ENCODE results near the gene EGLN1. TPM values are rescaled to one million over a fixed set of nuclear protein-coding genes. Genes with fewer than 3 reads are reported as not detected.
A peak's percentile ranks its signal among the peaks of the same experiment; 100 is the strongest.

Gene EGLN1
- polyA plus RNA-seq, 2 of the 4 experiments (the other 2 are of a cell fraction), result 57.7 to 156 TPM

GRCh38 chr1:231419738-231420298, 2.3 kb downstream of the EGLN1 start:
- FAIRE-seq, result no peak
- POLR2A ChIA-PET, result interaction anchor here (0.5 to 1.5 kb wide), 3 partner anchors 58 to 164 kb away, joined by 3 to 5 read pairs (median 3); no protein-coding TSS in a partner anchor
- peak overlapping the region; percentile 80 for H3K4me3 ChIP-seq
- peaks cover 28% of the 10 kb centered on the region for H3K4me1 ChIP-seq
- TF ChIP-seq MAX (IDR thresholded peaks at IDR 0.05) (peak; percentile 37; the same call in 1 of the 2 replicates), NFE2L2 (conservative IDR thresholded peaks at IDR 0.05; ENCODE audit: low read length) (no peak)
- no peak for DNase-seq (ENCODE audit: low read depth in 1 of 2, low spot score in 1 of 2)
- peak overlapping the region; percentile 87 for H3K4me2 ChIP-seq
- peak overlapping the region; percentile 87 to 99 for H3K27ac ChIP-seq
- no peak for ATAC-seq
- 2% methylated on average over 8 of the region's 8 CpGs for WGBS (ENCODE audit: missing lambda C conversion rate)
- CTCF ChIA-PET, result interaction anchor here (0.8 to 2.3 kb wide), 9 partner anchors 10 to 170 kb away, joined by 3 to 14 read pairs (median 6); no protein-coding TSS in a partner anchor
- H3K9me3 ChIP-seq, result no peaks in the 10 kb centered on the region

GRCh38 chr1:231419147-231419546, 2.9 kb downstream of the EGLN1 start:
- no peak for ATAC-seq
- Histone ChIP-seq H3K9me3 (no peaks in the 10 kb centered on the region), H3K27ac (peak overlapping the region; percentile 87 to 99), H3K4me2 (peak overlapping the region; percentile 87), H3K4me1 (peaks cover 28% of the 10 kb centered on the region), H3K4me3 (peak overlapping the region; percentile 80)
- ChIA-PET POLR2A (interaction anchor here (0.5 to 1.5 kb wide), 4 partner anchors 12 to 165 kb away, joined by 3 to 5 read pairs (median 3); partner anchors contain the start of genes EXOC8 and SPRTN), CTCF (interaction anchor here (0.6 to 2.0 kb wide), 6 partner anchors 9 to 172 kb away, joined by 3 to 7 read pairs (median 4); no protein-coding TSS in a partner anchor)
- TF ChIP-seq FOXS1 (CRISPR knock-in tag; IDR thresholded peaks at IDR 0.05), result no peak
- TF ChIP-seq ZC3H11A (IDR thresholded peaks at IDR 0.05), result no peak
- no peak for TF ChIP-seq EHF (CRISPR knock-in tag; IDR thresholded peaks at IDR 0.05)
- no peak for TF ChIP-seq CHD2 (IDR thresholded peaks at IDR 0.05; ENCODE audit: low read length, partially characterized antibody)
- TF ChIP-seq GATA3 (IDR thresholded peaks at IDR 0.05; ENCODE audit: borderline replicate concordance), result no peak
- no peak for TF ChIP-seq RFX5 (IDR thresholded peaks at IDR 0.05)
- TF ChIP-seq FOSL2 (IDR thresholded peaks at IDR 0.05), result no peak
- no peak for TF ChIP-seq FOSL2 (CRISPR knock-in tag; IDR thresholded peaks at IDR 0.05)
- TF ChIP-seq HOXB5 (CRISPR knock-in tag; IDR thresholded peaks at IDR 0.05), result no peak
- no peak for DNase-seq (ENCODE audit: low read depth in 1 of 2, low spot score in 1 of 2)
- no peak for FAIRE-seq
- WGBS (ENCODE audit: missing lambda C conversion rate), result 7% methylated on average over 1 of the region's 1 CpG

- DNase-seq (ENCODE audit: low read depth in 1 of 2, low spot score in 1 of 2) (no peak), FAIRE-seq (no peak), ATAC-seq (no peak)
- ChIA-PET POLR2A (interaction anchor here (0.6 to 1.5 kb wide), 3 partner anchors 12 to 166 kb away, joined by 3 to 5 read pairs (median 3); partner anchors contain the start of genes EXOC8 and SPRTN), CTCF (interaction anchor here (0.6 to 1.8 kb wide), 6 partner anchors 9 to 172 kb away, joined by 3 to 6 read pairs (median 4); no protein-coding TSS in a partner anchor)
- Histone ChIP-seq H3K4me3 (peak overlapping the region; percentile 80), H3K27ac (peak overlapping the region; percentile 87 to 99), H3K9me3 (no peaks in the 10 kb centered on the region), H3K4me2 (peak overlapping the region; percentile 87), H3K4me1 (peaks cover 28% of the 10 kb centered on the region)
- TF ChIP-seq EP300 (IDR thresholded peaks at IDR 0.05), result no peak
- WGBS (ENCODE audit: missing lambda C conversion rate), result 3% methylated on average over 4 of the region's 4 CpGs
These were observed 3.4 kb downstream of the EGLN1 start for GRCh38 chr1:231418741-231419107.

DNA sequence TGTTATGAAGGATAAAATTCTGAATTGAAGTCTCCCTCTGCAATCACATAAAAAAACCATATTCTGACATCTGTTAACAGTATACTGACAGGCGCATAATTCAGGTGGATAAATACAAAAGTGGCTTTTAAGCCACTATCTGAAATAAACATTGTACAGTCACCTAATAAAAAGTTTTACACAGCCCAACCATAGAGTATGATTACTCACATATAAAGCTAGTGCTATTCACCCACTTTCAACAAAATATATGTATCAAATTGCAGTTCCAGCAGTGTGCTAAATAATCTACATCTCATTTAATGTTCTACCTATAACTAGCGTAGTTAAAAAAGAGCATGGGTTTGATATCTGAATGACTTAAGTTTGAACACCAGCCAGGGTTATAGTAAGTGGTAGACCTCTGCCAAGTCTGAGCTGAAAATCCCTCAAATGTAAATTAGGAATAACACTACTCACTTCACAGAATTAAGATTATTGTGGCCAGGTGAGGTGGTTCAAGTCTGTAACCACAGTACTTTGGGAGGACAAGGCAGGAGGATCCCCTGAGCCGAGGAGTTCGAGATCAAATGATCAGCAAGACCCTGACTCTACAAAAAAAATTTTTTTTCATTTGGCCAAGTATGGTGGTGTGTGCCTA, 3.9 kb downstream of the EGLN1 start:
- Histone ChIP-seq H3K27ac (peak overlapping the region; percentile 87 to 99), H3K4me2 (peak overlapping the region; percentile 87), H3K9me3 (no peaks in the 10 kb centered on the region), H3K4me3 (peak overlapping the region; percentile 80), H3K4me1 (peaks cover 28% of the 10 kb centered on the region)
- ATAC-seq (no peak), FAIRE-seq (no peak), DNase-seq (ENCODE audit: low read depth in 1 of 2, low spot score in 1 of 2) (no peak)
- POLR2A ChIA-PET, result interaction anchor here (0.6 to 1.5 kb wide), 3 partner anchors 11 to 166 kb away, joined by 3 to 5 read pairs (median 3); partner anchors contain the start of genes EXOC8 and SPRTN
- CTCF ChIA-PET, result interaction anchor here (0.9 to 1.8 kb wide), 4 partner anchors 8 to 61 kb away, joined by 3 to 6 read pairs (median 6); no protein-coding TSS in a partner anchor
- WGBS (ENCODE audit: missing lambda C conversion rate), result 11% methylated on average over 4 of the region's 4 CpGs
- TF ChIP-seq REST (IDR thresholded peaks at IDR 0.05), result no peak
- TF ChIP-seq RFX5 (IDR thresholded peaks at IDR 0.05), result no peak
- no peak for TF ChIP-seq NFE2L2 (conservative IDR thresholded peaks at IDR 0.05; ENCODE audit: low read length)
- no peak for TF ChIP-seq BCL3 (IDR thresholded peaks at IDR 0.05)
- TF ChIP-seq CHD2 (IDR thresholded peaks at IDR 0.05; ENCODE audit: low read length, partially characterized antibody), result no peak
- TF ChIP-seq POLR2AphosphoS2 (conservative IDR thresholded peaks at IDR 0.05; ENCODE audit: low read length), result no peak
- TF ChIP-seq TFCP2L1 (CRISPR knock-in tag; IDR thresholded peaks at IDR 0.05), result no peak
- TF ChIP-seq ZC3H11A (IDR thresholded peaks at IDR 0.05), result no peak
- TF ChIP-seq CBX8 (IDR thresholded peaks at IDR 0.05), result no peak
- no peak for TF ChIP-seq CBX2 (IDR thresholded peaks at IDR 0.05; ENCODE audit: borderline replicate concordance, low read depth)
- no peak for TF ChIP-seq GATA3 (IDR thresholded peaks at IDR 0.05; ENCODE audit: borderline replicate concordance)
- no peak for TF ChIP-seq HEYL (CRISPR knock-in tag; IDR thresholded peaks at IDR 0.05)
- TF ChIP-seq TP53 (CRISPR knock-in tag; IDR thresholded peaks at IDR 0.05), result no peak
- TF ChIP-seq USF2 (IDR thresholded peaks at IDR 0.05), result no peak
- TF ChIP-seq KDM1A (IDR thresholded peaks at IDR 0.05; ENCODE audit: low read depth), result no peak
- no peak for TF ChIP-seq EHMT2 (IDR thresholded peaks at IDR 0.05; ENCODE audit: low read depth)

Data from A549 (cell line).